ENCODE results near the gene SH3BP1. TPM values are rescaled to one million over a fixed set of nuclear protein-coding genes. Genes with fewer than 3 reads are reported as not detected.

SH3BP1 gene
- total RNA-seq, 1 donor from 2014 or later, result 1.3 TPM

DNA sequence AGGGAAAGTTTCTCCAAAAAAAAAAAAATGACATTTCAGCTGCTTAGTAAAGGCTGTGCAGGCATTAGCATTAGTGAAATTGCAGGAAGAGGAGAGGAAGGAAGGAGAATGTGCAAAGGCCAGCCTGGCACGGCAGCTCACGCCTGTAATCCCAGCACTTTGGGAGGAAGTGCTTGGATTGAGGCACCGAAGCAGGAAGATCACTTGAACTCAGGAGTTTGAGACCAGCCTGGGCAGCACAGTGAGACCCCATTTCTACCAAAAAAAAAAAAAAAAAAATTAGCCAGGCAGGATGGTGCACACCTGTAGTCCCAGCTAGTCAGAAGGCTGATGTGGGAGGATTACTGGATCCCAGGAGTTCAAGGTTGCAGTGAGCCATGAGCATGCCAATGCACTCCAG lies 65.2 kb downstream of the SH3BP1 start:
- no peak for DNase-seq (ENCODE audit: low read depth in 2 of 2)

DNA sequence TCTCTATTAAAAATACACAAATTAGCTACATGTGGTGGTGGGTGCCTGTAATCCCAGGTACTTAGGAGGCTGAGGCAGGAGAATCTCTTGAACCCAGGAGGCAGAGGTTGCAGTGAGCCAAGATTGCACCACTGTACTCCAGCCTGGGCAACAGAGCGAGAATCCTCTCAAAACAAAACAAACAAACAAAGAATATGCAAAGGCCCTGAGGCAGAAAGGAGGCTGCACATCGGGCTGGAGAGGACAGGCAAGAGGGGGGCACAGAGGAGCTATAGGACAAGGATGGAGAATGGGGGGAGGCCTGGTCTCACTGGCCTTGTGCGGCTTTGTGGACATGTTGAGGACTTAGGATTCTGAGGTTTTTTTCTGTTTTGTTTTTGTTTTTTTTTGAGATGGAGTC lies 65.7 kb downstream of the SH3BP1 start:
- no peak for DNase-seq (ENCODE audit: low read depth in 2 of 2)

Other genes with a start within 250 kb of the SH3BP1 start
- under 0.01 TPM in 2 replicates for gene ELFN2, start 212.2 kb upstream of the SH3BP1 start, total RNA-seq
- gene MFNG, start 153.3 kb upstream of the SH3BP1 start, total RNA-seq, result 97.7 and 197 TPM in 2 replicates
- gene CARD10, start 120.3 kb upstream of the SH3BP1 start, total RNA-seq, result 47.9 and 55.6 TPM in 2 replicates
- gene CDC42EP1, start 79.2 kb upstream of the SH3BP1 start, total RNA-seq, result 6.8 and 14.8 TPM in 2 replicates
- gene LGALS2, start 59.6 kb upstream of the SH3BP1 start, total RNA-seq, result not detected in 2 replicates
- gene GGA1, start 30.8 kb upstream of the SH3BP1 start, total RNA-seq, result 42.0 and 62.8 TPM in 2 replicates
- 6.7 and 9.2 TPM in 2 replicates for gene PDXP, start 19.1 kb downstream of the SH3BP1 start, total RNA-seq
- 3,435 and 6,925 TPM in 2 replicates for gene LGALS1, start 36.0 kb downstream of the SH3BP1 start, total RNA-seq
- 15.9 and 17.6 TPM in 2 replicates for gene NOL12, start 46.7 kb downstream of the SH3BP1 start, total RNA-seq
- 95.9 and 142 TPM in 2 replicates for gene TRIOBP, start 57.4 kb downstream of the SH3BP1 start, total RNA-seq
- 16.9 and 24.6 TPM in 2 replicates for gene GCAT, start 168.3 kb downstream of the SH3BP1 start, total RNA-seq
- 0.13 TPM in 1 of 2 replicates, not detected in the other for gene GALR3, start 183.7 kb downstream of the SH3BP1 start, total RNA-seq
- gene ANKRD54, start 204.7 kb downstream of the SH3BP1 start, total RNA-seq, result 20.5 and 23.4 TPM in 2 replicates
- gene EIF3L, start 209.8 kb downstream of the SH3BP1 start, total RNA-seq, result 290 and 470 TPM in 2 replicates

All from dermis microvascular lymphatic vessel endothelial cell (primary cell).